Natural killer cell treated with Interleukin-12 subunit alpha and Interleukin-12 subunit beta and Interleukin-15 and Interleukin-18, amount 100 ng/mL, for 72 hours (primary cell): ENCODE measurements around the gene RNF214. TPM values are rescaled to one million over a fixed set of nuclear protein-coding genes. Genes with fewer than 3 reads are reported as not detected.

Source experiments
- ATAC-seq, 2 donors: fragments of 150-1000 bp; cut with Tn5 transposase in 1 of 2; sonication (Bioruptor Pico), chemical (Tn5 transposase) in 1 of 2; 2 replicates each; pipeline ENCODE4 v1.10.0; 2021
- DNase-seq: peaks from one replicate; pipeline ENCODE4 v3.0.0; 2022; ENCODE audit warnings: low spot score
- H3K27ac Mint-ChIP-seq, 2 donors: 1 replicate in 1 of 2; 2 replicates in 1 of 2; pipeline ENCODE4 v1.8.0; 2022; ENCODE audit warnings: mixed read lengths in 2 of 2, mild to moderate bottlenecking in 1 of 2, moderate library complexity in 1 of 2
- H3K27me3 Mint-ChIP-seq, 2 donors: 1 replicate in 1 of 2; 2 replicates in 1 of 2; pipeline ENCODE4 v1.8.0; 2022; ENCODE audit warnings: mixed read lengths in 2 of 2
- H3K36me3 Mint-ChIP-seq: one replicate; pipeline ENCODE4 v1.8.0; 2022; ENCODE audit warnings: mixed read lengths
- H3K4me1 Mint-ChIP-seq, 2 donors: 1 replicate in 1 of 2; 2 replicates in 1 of 2; pipeline ENCODE4 v1.8.0; 2022; ENCODE audit warnings: low read depth in 2 of 2, mixed read lengths in 2 of 2, mild to moderate bottlenecking in 1 of 2
- H3K4me3 Mint-ChIP-seq: one replicate; pipeline ENCODE4 v1.8.0; 2022; ENCODE audit warnings: mixed read lengths
- H3K9me3 Mint-ChIP-seq: 2 replicates; pipeline ENCODE4 v1.8.0; 2022; ENCODE audit warnings: mixed read lengths
- total RNA-seq, 2 donors: library from RNA; stranded (reverse); gene quantifications; one replicate each; pipeline ENCODE4 v1.2.3, GENCODE V29; 2022

Gene RNF214
- total RNA-seq, 2 donors from 2014 or later, result 18.9 to 21.6 TPM

DNA sequence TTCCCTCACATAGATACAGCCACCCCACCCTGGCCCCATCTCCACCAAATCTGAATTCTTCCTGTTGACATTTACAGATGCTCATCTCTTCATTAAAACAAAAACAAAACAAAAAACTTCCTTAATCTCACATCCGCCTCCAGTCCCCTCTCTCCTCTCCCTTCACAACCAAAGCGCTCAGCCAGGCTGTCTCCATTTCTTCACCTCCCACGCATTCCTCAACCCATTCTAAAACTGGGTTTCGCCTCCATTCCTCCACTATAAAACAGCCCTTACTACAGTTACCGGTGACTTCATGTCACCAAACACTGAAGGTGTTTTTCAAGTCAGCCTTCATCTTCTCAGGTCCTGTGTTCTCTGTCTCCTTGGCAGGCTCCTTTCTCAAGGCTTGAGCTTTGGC lies 68.3 kb downstream of the RNF214 start:
- peak overlapping the region in 1 of 2 donors; percentile 53 for H3K27ac Mint-ChIP-seq
- ATAC-seq (no peak), DNase-seq (no peak)
- peaks cover 0 to 2% of the 10 kb centered on the region in 2 donors for H3K4me1 Mint-ChIP-seq
- no peaks in the 10 kb centered on the region for H3K9me3 Mint-ChIP-seq
- no peak overlapping the region for H3K4me3 Mint-ChIP-seq
- no peaks in the 10 kb centered on the region for H3K36me3 Mint-ChIP-seq
- H3K27me3 Mint-ChIP-seq, result peaks cover 5 to 6% of the 10 kb centered on the region in 2 donors

DNA sequence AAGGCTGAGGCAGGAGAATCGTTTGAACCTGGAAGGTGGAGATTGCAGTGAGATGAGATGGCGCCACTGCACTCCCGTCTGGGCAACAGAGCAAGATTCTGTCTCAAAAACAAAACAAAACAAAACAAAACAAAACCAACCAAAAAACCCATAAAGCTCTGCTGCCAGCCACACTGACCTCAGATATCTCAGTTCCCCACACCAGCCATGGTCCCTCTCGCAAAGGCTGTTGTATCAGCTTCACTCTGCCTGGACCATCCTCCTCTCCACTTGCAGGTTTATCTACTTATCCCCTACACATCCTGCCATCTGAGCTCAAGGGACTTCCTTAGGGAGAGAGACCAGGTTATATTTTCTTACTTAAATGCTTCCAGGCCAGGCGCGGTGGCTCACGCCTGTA lies 69.8 kb downstream of the RNF214 start:
- Mint-ChIP-seq H3K9me3 (no peaks in the 10 kb centered on the region), H3K4me1 (peaks cover 0 to 2% of the 10 kb centered on the region in 2 donors), H3K27me3 (peaks cover 5 to 6% of the 10 kb centered on the region in 2 donors), H3K27ac (no peak overlapping the region), H3K36me3 (no peaks in the 10 kb centered on the region), H3K4me3 (no peak overlapping the region)
- DNase-seq, result no peak
- ATAC-seq, result no peak

DNA sequence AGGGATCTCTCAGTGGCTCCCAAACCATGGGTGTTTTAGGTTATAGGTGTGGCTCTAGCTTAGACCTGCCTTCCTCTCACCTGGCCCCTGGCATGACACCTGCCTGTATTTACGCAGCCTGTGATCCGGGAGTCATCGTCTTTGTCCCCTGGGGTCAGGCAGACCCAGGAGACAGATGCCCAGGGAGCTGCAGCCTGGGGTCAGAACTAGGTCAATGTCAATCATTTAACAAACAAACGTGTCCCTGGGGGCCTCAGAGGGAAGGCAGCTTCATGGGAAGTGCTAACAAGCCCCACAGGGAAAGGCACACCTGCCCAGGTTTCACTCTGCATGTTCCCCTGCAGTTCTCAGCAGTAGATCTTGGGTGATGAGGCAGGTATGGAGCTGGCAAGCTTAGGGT lies 70.6 kb downstream of the RNF214 start:
- peaks cover 0 to 2% of the 10 kb centered on the region in 2 donors for H3K4me1 Mint-ChIP-seq

DNA sequence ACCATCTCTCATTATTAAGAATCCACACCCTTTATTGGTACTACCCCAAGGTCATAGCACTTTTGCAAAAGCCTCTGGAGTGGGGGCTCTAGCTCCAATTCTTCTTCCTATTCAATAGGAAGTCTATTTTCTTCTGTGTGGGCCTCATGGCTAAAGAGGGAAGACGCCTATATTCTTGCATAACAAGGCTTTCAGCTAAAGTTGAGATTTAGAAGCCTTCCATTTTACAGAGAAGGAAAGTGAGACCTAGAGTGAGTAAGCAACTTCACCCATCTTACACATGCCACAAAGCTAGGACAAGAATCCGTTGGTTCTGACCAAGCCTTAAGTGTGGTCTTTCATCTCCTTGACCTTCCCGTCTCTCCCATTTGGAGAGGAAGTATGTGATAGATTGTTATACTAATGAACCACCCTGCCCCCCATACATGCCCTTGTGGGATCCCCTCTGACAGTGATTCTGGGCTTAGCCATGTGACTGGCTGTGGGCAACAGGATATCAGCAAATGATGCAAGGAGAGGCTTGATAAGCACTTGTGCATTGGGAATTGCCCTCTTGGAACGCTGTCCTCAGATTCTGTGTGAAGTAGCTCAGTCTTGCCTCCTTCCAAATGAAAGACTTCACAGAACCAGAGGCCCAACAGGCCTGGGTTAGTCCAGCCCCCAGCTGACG lies 71.3 kb downstream of the RNF214 start:
- Mint-ChIP-seq H3K27ac (no peak overlapping the region), H3K27me3 (peaks cover 5 to 14% of the 10 kb centered on the region in 2 donors), H3K9me3 (no peaks in the 10 kb centered on the region), H3K36me3 (no peaks in the 10 kb centered on the region), H3K4me1 (peaks cover 0 to 2% of the 10 kb centered on the region in 2 donors), H3K4me3 (no peak overlapping the region)
- DNase-seq, result no peak
- no peak for ATAC-seq

More for the DNA sequence above, 70.6 kb downstream of the RNF214 start:
- DNase-seq (no peak), ATAC-seq (no peak)
- H3K27ac Mint-ChIP-seq, result no peak overlapping the region
- no peak overlapping the region for H3K4me3 Mint-ChIP-seq
- H3K9me3 Mint-ChIP-seq, result no peaks in the 10 kb centered on the region
- H3K36me3 Mint-ChIP-seq, result no peaks in the 10 kb centered on the region
- H3K27me3 Mint-ChIP-seq, result peaks cover 5 to 9% of the 10 kb centered on the region in 2 donors

DNA sequence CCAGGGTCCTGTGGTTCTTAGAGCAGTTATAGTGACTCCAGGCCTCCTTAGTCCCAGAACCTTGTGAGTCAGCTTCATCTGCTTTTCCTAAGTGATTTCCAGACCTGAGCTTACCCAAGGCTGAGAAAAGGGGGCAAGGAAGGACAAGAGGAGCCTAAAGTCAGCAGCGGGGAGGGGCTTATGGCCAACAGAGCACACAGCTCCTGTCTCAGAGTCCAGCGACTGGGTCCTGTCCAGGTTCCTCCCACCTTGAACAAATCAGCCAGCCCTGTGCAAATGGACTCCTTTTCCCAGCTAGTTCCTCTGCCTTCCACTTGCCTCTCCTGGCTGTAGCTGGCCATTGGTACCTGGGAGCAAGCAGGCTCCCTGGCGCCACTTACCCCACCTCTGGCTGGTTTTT lies 72.7 kb downstream of the RNF214 start:
- ATAC-seq (no peak), DNase-seq (no peak)
- Mint-ChIP-seq H3K9me3 (no peaks in the 10 kb centered on the region), H3K27ac (no peak overlapping the region), H3K27me3 (peaks cover 13 to 22% of the 10 kb centered on the region in 2 donors), H3K36me3 (no peaks in the 10 kb centered on the region), H3K4me1 (peaks cover 0 to 2% of the 10 kb centered on the region in 2 donors), H3K4me3 (no peak overlapping the region)

DNA sequence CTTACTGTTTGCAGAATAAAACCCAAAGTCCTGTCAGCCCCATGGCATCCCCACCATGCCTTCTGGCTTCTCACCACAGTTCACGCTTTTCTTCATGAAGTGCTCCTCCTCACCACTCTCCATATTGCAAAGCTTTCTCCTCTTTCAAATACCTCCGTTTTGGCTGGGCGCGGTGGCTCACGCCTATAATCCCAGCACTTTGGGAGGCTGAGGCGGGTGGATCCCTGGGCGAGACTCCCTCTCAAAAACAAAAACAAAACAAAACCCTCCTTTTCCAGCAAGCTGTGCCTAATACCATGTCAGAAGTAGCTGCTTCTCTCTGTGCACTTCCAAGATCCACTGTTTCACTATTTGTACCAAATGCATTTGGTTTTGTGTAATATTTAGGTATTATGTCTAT lies 76.8 kb downstream of the RNF214 start:
- no peak overlapping the region for H3K27ac Mint-ChIP-seq
- H3K27me3 Mint-ChIP-seq, result peaks cover 24 to 38% of the 10 kb centered on the region in 2 donors
- DNase-seq, result no peak

DNA sequence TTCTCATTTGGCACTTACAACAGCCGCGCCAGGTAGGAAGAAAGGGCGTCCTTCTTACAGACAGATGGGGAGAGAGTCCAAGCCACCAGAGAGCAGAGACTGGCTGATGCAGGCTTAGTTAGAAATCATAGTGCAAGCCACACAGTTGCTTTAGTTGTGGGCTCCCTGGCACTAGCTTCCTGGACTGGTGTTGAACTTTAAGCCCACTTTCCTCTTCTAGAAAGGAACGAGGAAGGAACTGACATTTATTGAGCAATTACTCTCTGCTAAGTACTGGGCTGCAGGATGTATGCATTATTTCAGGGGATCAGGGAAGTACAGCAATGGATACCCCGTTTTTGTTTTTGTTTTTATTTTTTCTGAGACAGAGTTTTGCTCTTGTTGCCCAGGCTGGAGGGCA lies 80.6 kb downstream of the RNF214 start:
- no peak for ATAC-seq
- no peak overlapping the region for H3K4me3 Mint-ChIP-seq
- H3K27me3 Mint-ChIP-seq, result peaks cover 40 to 51% of the 10 kb centered on the region in 2 donors
- H3K27ac Mint-ChIP-seq, result no peak overlapping the region
- no peaks in the 10 kb centered on the region for H3K9me3 Mint-ChIP-seq
- no peak for DNase-seq
- H3K36me3 Mint-ChIP-seq, result no peaks in the 10 kb centered on the region
- H3K4me1 Mint-ChIP-seq, result peaks cover 0 to 9% of the 10 kb centered on the region in 2 donors

More for the DNA sequence above, 76.8 kb downstream of the RNF214 start:
- H3K4me1 Mint-ChIP-seq, result no peaks in the 10 kb centered on the region
- H3K4me3 Mint-ChIP-seq, result no peak overlapping the region
- no peaks in the 10 kb centered on the region for H3K36me3 Mint-ChIP-seq
- H3K9me3 Mint-ChIP-seq, result no peaks in the 10 kb centered on the region
- no peak for ATAC-seq

DNA sequence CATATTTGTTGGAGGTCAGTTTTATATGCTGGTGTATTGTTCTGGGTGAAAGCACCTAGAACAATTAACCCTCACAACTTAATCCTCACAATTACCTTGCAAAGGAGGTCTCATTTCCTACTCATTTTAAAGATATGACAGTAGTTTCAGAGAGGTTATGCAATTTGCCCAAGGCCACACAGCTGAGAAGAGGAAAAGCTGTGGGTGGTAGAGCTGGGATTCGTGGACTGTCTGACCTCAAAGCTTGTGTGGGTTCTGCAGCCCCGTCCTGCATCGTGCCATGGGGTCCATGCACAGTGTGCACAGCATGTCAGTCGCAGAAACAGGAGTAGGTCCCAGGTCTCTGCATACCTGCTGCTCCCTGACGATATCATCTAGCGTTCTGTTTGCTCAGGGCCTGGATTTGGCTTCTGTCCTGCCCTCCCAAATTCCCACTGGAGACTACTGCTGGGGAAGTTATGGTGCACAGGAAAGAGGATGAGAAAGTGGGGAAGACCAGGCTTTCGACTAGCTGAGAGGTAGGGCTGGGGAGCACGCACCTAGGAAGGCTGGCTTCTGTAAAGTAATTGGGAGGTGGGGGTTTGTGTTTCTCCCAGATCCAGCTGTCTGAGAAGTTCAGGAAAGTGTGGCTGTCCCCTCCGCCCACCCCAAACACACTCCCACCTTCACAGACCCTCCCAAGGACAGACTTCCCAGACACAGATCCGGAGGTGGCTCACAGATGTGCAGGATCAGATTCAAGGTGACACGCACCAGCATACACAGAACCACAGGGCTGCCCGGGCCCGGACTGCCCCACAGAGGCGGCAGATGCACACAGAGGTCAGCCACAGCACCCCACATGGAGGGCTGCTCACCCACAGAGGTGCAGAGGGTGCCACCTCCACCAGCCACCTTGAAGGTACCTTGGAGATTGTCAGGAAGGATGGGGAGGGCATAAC lies 81.6 kb downstream of the RNF214 start:
- ATAC-seq, result no peak
- H3K4me3 Mint-ChIP-seq, result peak overlapping the region; percentile 29
- H3K36me3 Mint-ChIP-seq, result no peaks in the 10 kb centered on the region
- peaks cover 39 to 43% of the 10 kb centered on the region in 2 donors for H3K27me3 Mint-ChIP-seq
- H3K9me3 Mint-ChIP-seq, result no peaks in the 10 kb centered on the region
- H3K27ac Mint-ChIP-seq, result no peak overlapping the region
- DNase-seq, result no peak
- peaks cover 0 to 9% of the 10 kb centered on the region in 2 donors for H3K4me1 Mint-ChIP-seq

DNA sequence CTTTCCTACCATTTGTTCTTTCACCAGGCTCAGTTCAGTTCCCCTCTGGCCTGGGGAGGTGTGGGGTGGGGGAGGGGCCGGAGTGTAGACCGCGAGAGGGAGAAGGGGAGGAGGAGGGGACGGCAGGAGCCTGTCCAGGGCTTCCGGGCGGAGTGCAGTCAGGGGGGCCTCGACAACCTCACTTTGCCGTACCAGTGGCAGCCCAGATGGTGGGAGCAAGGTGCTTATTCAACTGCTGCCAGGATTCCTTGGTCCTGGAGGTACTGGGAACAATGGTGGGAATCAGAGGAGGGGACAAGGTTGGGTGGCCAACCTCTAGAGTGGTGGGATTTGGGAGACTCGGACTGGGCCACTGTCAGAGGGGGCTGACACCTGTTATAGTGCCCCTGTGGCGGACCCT lies 82.4 kb downstream of the RNF214 start:
- ATAC-seq (no peak), DNase-seq (no peak)
- Mint-ChIP-seq H3K27ac (no peak overlapping the region), H3K9me3 (no peaks in the 10 kb centered on the region), H3K4me1 (peaks cover 0 to 9% of the 10 kb centered on the region in 2 donors), H3K27me3 (peaks cover 34 to 37% of the 10 kb centered on the region in 2 donors), H3K4me3 (peak overlapping the region; percentile 60), H3K36me3 (no peaks in the 10 kb centered on the region)

DNA sequence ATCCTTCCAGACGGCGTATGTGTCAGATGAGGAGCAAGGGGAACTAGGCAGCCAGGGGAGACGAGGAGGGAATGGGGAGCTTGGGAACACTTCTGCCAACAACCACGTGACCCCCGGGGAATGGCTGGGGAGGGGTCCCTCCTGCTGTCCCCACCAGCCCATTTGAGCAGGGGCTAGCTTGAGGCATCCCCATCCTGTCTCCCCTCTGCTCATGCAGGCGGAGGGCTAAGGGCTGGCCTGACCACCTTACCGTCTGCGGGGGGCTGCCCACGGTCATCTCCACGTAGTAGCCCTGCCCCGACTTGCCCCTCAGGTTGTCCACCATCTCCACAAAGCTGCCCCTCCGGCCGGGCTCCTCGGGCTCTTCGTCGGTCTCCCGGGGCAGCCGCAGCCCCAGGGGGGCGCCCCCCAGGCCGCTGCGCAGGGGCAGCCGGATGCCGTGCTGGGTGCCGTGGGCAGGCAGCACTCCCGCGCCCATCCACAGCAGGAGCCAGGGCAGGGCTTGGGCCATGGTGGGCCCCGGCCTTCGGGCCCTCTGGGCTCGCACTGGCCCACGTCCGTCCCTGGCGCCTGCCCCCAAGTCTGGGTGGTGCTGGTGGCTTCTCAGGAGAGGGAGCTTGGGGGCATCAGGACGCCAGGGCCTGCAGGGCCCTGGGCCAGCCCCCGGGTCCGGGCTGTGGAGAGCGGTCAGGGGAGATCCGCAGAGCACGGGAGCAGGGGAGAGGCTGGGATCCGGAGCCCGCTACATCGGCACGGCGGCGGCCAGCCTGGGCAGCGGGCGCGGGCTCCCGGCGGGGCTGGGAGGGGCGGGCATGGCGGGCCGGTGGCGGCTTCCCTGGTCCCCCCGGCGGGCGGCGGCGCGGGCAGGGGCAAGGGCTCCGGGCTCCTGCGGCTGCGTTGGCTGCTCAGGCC lies 83.1 kb downstream of the RNF214 start:
- no peak for DNase-seq
- Mint-ChIP-seq H3K36me3 (no peaks in the 10 kb centered on the region), H3K9me3 (no peaks in the 10 kb centered on the region), H3K4me1 (peaks cover 0 to 9% of the 10 kb centered on the region in 2 donors), H3K27ac (no peak overlapping the region), H3K27me3 (peaks cover 34 to 37% of the 10 kb centered on the region in 2 donors), H3K4me3 (peak overlapping the region; percentile 60)
- peak; percentile 80 to 81 for ATAC-seq

DNA sequence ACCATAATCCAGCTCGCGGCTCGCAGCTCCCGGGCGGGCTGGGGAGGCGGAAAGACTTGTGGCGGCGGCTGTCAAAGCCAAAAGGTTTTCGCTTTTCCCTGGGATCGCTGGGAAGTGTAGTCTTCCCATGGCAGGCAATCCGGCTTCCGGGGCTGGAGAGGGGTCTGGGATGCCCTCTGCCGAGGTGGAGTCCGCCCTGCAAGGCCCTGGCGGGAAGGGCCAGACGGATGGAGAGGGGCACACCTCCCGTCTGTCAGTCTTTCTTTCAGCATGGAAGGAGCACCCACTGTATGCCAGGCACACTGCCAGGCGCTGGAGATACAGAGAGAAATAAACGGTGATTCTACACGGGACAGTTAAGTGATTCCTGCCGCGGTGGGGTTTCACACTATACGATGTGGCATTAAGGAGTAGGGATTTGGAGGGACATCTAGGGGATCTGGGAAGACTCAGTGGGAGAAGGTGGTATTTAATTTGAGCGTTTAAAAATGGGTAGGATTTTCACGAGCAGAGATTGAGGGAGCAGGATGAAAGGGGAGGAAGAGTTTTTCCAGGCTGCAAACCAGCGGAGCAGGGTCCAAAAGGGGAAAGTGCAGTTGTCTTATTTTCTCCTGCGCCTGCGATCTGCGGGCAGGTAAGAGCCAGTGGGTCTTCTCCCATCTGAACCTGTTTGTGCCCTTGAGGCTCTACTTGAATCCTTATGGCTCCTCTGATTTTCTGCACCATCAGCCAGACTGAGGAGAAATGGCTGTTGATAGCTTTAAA lies 83.9 kb downstream of the RNF214 start, which contains the start of gene BACE1:
Gene BACE1, minus strand, starts transcription at position 60 of the 765 bp plus-strand sequence. CDS start 461 bp downstream, outside the sequence.
- H3K27ac Mint-ChIP-seq, result no peak within 1 kb of the TSS
- peaks cover 0 to 9% of the 10 kb centered on the region in 2 donors for H3K4me1 Mint-ChIP-seq
- H3K36me3 Mint-ChIP-seq, result no peaks in the 10 kb centered on the region
- H3K9me3 Mint-ChIP-seq, result no peaks in the 10 kb centered on the region
- H3K27me3 Mint-ChIP-seq, result peaks cover 31 to 32% of the 10 kb centered on the region in 2 donors
- peak within 1 kb of the TSS; percentile 60 for H3K4me3 Mint-ChIP-seq
- ATAC-seq (peak in 1 of 2 donors; percentile 36), DNase-seq (no peak)

DNA sequence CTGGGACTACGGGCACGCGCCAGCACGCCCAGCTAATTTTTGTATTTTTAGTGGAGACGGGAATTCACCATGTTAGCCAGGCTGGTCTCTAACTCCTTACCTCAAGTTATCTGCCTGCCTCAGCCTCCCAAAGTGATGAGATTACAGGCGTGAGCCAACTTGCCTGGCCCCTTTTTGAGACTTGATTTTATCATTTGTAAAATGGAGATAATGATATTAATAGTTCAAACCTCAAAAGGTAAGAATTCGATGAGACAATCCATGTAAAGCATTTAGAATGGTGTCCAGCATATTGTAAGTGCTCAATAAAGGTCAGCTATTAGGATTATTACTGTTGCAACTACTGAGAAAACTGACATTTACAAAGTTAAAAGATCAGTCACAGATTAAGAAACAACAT lies 86.3 kb downstream of the RNF214 start:
- no peaks in the 10 kb centered on the region for H3K36me3 Mint-ChIP-seq
- peaks cover 0 to 9% of the 10 kb centered on the region in 2 donors for H3K4me1 Mint-ChIP-seq
- peaks cover 16 to 23% of the 10 kb centered on the region in 2 donors for H3K27me3 Mint-ChIP-seq
- H3K9me3 Mint-ChIP-seq, result no peaks in the 10 kb centered on the region
- no peak overlapping the region for H3K27ac Mint-ChIP-seq
- DNase-seq, result no peak
- no peak for ATAC-seq
- no peak overlapping the region for H3K4me3 Mint-ChIP-seq
